ENCODE measurements around the gene CTAG1A.
"Not testable (repeated sequence)": the region's sequence is repeated elsewhere in the genome, so short reads cannot be mapped to it uniquely, and the experiment has no call there.

CTAG1A gene

DNA sequence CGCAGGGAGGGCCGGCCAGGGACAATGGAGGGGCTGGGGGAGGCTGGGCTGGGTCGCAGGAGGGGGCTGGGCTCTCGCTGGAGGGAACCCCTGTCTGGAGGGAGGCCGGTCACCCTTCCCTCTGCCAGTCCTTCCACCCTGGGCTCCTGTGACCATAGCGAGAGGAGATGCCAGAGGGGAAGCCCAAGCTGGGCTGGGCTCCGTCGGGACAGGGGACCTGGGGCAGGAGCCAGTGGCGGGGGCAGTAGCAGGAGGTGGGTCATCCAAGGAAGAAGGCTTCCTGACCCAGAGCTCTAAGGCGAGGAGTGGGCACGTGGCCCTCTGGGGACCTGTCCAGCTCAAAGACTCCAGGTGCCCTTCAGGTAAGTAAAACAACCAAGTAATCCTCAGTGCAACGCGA, 17.3 kb downstream of the CTAG1A start:
- FAIRE-seq (no peak), DNase-seq (ENCODE audit: insufficient read length, low spot score) (no peak)
- no peak for TF ChIP-seq PAX5 (IDR thresholded peaks at IDR 0.05; ENCODE audit: insufficient read depth, low read length, severe bottlenecking)
- no peak for TF ChIP-seq SPI1 (IDR thresholded peaks at IDR 0.05; ENCODE audit: low read depth, low read length)
- TF ChIP-seq POU2F2 (IDR thresholded peaks at IDR 0.05; ENCODE audit: low read depth, low read length) = no peak
- no peak for TF ChIP-seq POLR2A (IDR thresholded peaks at IDR 0.05; ENCODE audit: low read depth, low read length)
- TF ChIP-seq TAF1 (IDR thresholded peaks at IDR 0.05; ENCODE audit: low read depth, low read length) = no peak
- TF ChIP-seq POLR2AphosphoS5 (IDR thresholded peaks at IDR 0.05; ENCODE audit: low read depth, low read length) = no peak

DNA sequence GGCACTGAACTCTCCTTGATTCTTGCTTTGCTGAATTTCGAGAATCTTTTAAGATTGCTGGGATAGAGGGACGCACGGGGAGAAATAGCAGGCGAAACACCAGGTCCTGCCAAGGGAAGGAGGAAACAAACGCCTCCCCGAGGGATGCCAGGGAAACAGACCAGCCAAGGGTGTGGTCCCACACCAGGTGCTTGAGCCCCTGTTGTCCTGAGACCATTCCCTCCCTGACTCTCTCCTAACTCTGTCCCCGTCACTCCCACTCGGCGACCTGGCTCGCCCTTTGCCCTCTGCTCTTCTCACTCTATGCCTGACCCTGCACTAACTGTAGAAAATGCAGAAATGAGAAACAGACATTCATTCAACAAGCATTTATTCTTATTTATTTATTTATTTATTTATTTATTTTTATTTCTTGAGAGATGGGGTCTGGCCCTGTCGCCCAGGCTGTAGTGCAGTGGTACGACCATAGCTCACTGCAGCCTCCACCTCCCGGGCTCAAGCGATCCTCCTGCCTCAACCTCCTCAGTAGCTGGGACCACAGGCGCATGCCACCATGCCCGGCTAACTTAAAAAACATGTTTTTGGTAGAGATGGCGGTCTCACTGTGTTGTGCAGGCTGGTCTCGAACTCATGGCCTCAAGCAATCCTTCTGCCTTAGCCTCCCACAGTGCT, 18.0 kb downstream of the CTAG1A start:
- no peak for DNase-seq (ENCODE audit: insufficient read length, low spot score)
- FAIRE-seq = no peak
- no peak for TF ChIP-seq TAF1 (IDR thresholded peaks at IDR 0.05; ENCODE audit: low read depth, low read length)
- TF ChIP-seq POLR2AphosphoS5 (IDR thresholded peaks at IDR 0.05; ENCODE audit: low read depth, low read length) = no peak
- TF ChIP-seq POU2F2 (IDR thresholded peaks at IDR 0.05; ENCODE audit: low read depth, low read length) = no peak
- TF ChIP-seq SPI1 (IDR thresholded peaks at IDR 0.05; ENCODE audit: low read depth, low read length) = no peak
- TF ChIP-seq PAX5 (IDR thresholded peaks at IDR 0.05; ENCODE audit: insufficient read depth, low read length, severe bottlenecking) = no peak
- no peak for TF ChIP-seq POLR2A (IDR thresholded peaks at IDR 0.05; ENCODE audit: low read depth, low read length)

- DNase-seq (ENCODE audit: insufficient read length, low spot score) (no peak), FAIRE-seq (no peak)
- TF ChIP-seq PAX5 (IDR thresholded peaks at IDR 0.05; ENCODE audit: insufficient read depth, low read length, severe bottlenecking) (no peak), POLR2AphosphoS5 (IDR thresholded peaks at IDR 0.05; ENCODE audit: low read depth, low read length) (no peak)
Measured at GRCh38 chrX:154603438-154604430, 18.8 kb downstream of the CTAG1A start.

GRCh38 chrX:154605566-154605965, 20.6 kb downstream of the CTAG1A start:
- no peak for TF ChIP-seq POLR2AphosphoS5 (IDR thresholded peaks at IDR 0.05; ENCODE audit: low read depth, low read length)
- no peak for TF ChIP-seq SPI1 (IDR thresholded peaks at IDR 0.05; ENCODE audit: low read depth, low read length)
- no peak for TF ChIP-seq POU2F2 (IDR thresholded peaks at IDR 0.05; ENCODE audit: low read depth, low read length)
- TF ChIP-seq POLR2A (IDR thresholded peaks at IDR 0.05; ENCODE audit: low read depth, low read length) = no peak
- TF ChIP-seq PAX5 (IDR thresholded peaks at IDR 0.05; ENCODE audit: insufficient read depth, low read length, severe bottlenecking) = no peak
- no peak for TF ChIP-seq TAF1 (IDR thresholded peaks at IDR 0.05; ENCODE audit: low read depth, low read length)
- no peak for DNase-seq (ENCODE audit: insufficient read length, low spot score)
- no peak for FAIRE-seq

DNA sequence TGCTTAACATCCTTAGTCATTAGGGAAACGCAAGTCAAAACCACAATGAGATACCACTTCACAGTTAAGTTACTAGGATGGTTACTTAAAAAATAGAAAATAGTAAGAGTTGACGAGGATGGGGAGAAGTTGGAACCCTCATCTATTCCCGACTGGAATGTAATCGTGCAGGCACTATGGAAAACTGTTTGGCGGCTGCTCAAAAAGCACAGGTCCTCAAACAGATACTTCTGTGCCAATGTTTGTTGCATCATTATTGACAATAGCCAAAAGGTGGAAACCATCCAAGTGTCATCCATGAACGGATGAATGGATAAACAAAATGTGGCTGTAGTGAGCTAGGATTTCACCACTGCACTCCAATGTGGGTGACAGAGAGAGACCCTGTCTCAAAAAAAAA, 22.4 kb downstream of the CTAG1A start:
- DNase-seq (ENCODE audit: insufficient read length, low spot score) (no peak), FAIRE-seq (no peak)
- no peak for TF ChIP-seq POU2F2 (IDR thresholded peaks at IDR 0.05; ENCODE audit: low read depth, low read length)
- TF ChIP-seq PAX5 (IDR thresholded peaks at IDR 0.05; ENCODE audit: insufficient read depth, low read length, severe bottlenecking) = no peak
- TF ChIP-seq SPI1 (IDR thresholded peaks at IDR 0.05; ENCODE audit: low read depth, low read length) = no peak
- no peak for TF ChIP-seq POLR2A (IDR thresholded peaks at IDR 0.05; ENCODE audit: low read depth, low read length)
- no peak for TF ChIP-seq POLR2AphosphoS5 (IDR thresholded peaks at IDR 0.05; ENCODE audit: low read depth, low read length)
- no peak for TF ChIP-seq TAF1 (IDR thresholded peaks at IDR 0.05; ENCODE audit: low read depth, low read length)

- not testable (repeated sequence) for FAIRE-seq; DNase-seq (ENCODE audit: insufficient read length, low spot score)
Measured at GRCh38 chrX:154607976-154608375, 23.0 kb downstream of the CTAG1A start.

GRCh38 chrX:154608823-154609222, 23.9 kb downstream of the CTAG1A start:
- FAIRE-seq; DNase-seq (ENCODE audit: insufficient read length, low spot score): not testable (repeated sequence)

DNA sequence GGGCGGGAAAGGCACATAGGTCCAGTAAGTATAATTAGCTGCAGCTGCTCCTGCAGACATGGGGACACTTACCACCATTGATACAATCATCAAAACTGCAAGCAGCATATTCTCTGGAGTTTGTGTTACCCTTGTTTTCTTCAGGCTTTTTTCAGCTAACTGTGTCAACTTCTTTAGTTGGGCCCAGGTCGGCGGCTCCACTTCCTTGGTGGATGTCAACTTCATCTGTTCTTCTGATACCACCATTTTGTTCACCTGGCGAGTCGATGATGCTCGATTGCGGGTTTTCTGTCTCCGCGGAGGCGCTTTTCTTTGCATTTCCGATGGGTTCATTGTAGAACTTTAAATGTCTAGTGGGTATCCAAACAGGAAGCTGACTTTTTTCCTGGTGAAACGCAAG, 26.2 kb downstream of the CTAG1A start:
- DNase-seq (ENCODE audit: insufficient read length, low spot score); FAIRE-seq: not testable (repeated sequence)

DNA sequence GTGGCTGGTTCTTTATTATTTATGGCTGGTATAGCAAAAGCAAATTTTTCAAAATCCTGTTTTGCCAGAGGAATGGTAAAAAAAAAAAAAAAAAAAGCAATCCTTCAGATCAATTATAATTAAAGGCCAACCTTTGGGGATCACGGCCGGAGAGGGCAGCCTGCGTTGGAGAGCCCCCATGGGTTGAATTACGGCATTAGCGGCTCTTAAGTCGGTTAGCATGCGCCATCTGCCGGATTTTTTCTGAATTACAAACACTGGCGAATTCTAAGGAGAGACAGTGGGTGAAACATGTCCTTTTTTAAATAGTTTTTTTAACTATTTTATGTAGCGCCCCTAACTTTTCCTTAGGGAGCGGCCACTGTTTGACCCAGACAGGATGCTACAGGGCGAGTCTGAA, 28.7 kb downstream of the CTAG1A start:
- not testable (repeated sequence) for DNase-seq (ENCODE audit: insufficient read length, low spot score); FAIRE-seq

- FAIRE-seq; DNase-seq (ENCODE audit: insufficient read length, low spot score): not testable (repeated sequence)
Measured at GRCh38 chrX:154619182-154619581, 34.2 kb downstream of the CTAG1A start, which contains the start of gene CTAG1B. CTAG1B (minus strand) TSS chrX:154619282; CDS start chrX:154619218, 64 bp downstream.

DNA sequence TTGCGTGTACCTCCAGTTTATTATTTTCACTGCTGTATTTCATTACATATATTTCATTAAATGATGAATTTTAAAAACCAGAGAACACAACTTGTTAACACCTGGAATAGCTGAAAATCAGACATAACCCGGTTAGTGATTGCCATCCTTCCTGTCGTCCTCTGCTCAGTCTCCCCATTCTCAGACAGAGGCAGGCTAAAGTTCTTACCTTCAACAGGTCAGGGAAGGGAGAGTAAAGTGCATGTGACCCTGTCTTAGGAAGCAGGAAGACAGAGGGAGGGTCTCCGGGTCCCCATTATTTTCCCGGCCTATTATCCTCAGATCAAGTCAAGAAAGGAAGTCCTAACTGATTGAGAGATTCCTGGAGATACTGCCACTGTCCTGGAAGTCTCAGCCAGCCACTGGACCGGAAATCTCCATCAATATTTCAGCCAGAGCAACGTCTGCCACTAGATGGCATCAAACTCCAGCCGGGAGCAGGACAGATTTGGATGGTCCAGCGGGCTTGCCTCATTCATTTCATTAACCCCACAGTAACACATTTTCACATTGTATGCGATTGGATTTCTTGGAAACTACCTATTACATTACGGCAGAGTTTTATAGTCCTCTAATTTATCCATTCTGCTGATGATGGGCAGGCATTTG, 36.0 kb downstream of the CTAG1A start:
- not testable (repeated sequence) for DNase-seq (ENCODE audit: insufficient read length, low spot score)
- peak; percentile 77 for FAIRE-seq

DNA sequence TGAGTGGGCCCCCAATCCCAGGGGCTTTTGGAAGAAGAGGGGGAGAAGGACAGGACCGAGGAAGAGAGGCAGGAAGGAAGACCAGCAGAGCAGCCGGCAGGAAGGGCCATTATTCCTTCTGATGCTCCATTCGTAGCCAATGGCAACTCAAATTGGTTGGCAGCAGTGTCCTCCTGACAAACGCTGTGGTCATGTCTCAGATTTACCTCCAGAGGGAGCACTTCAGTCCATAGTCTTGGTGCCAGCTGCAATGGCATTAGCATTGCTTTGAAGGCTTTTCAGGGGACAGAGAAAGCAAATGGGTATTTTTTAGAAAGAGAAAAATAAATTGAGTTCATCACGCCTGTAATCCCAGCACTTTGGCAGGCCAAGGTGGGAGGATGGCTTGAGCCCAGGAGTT, 44.0 kb downstream of the CTAG1A start:
- not testable (repeated sequence) for DNase-seq (ENCODE audit: insufficient read length, low spot score); FAIRE-seq

GRCh38 chrX:154630949-154631348, 46.0 kb downstream of the CTAG1A start:
- not testable (repeated sequence) for DNase-seq (ENCODE audit: insufficient read length, low spot score); FAIRE-seq

- FAIRE-seq; DNase-seq (ENCODE audit: insufficient read length, low spot score): not testable (repeated sequence)
Measured at GRCh38 chrX:154633661-154634060, 48.7 kb downstream of the CTAG1A start.

Measured in GM12891 (cell line).